HG02678 (cell line): ENCODE measurements around the gene C22orf15.
"Not testable (repeated sequence)": the region's sequence is repeated elsewhere in the genome, so short reads cannot be mapped to it uniquely, and the experiment has no call there.

Source experiments
- ATAC-seq: cut with Tn5 transposase; IDR thresholded peaks from one replicate; pipeline ENCODE4 v1.9.1; 2021; ENCODE audit warnings: mild to moderate bottlenecking, moderate library complexity; ENCODE audit not compliant: unreplicated experiment

C22orf15 gene

GRCh38 chr22:23762842-23763578 lies at the start of gene C22orf15:
TSS of gene C22orf15 (plus strand) at chr22:23762990. CDS start at chr22:23763307, 317 bp downstream.
- ATAC-seq = no peak

GRCh38 chr22:23713696-23714595 lies 48.8 kb upstream of the C22orf15 start:
- ATAC-seq = no peak

DNA sequence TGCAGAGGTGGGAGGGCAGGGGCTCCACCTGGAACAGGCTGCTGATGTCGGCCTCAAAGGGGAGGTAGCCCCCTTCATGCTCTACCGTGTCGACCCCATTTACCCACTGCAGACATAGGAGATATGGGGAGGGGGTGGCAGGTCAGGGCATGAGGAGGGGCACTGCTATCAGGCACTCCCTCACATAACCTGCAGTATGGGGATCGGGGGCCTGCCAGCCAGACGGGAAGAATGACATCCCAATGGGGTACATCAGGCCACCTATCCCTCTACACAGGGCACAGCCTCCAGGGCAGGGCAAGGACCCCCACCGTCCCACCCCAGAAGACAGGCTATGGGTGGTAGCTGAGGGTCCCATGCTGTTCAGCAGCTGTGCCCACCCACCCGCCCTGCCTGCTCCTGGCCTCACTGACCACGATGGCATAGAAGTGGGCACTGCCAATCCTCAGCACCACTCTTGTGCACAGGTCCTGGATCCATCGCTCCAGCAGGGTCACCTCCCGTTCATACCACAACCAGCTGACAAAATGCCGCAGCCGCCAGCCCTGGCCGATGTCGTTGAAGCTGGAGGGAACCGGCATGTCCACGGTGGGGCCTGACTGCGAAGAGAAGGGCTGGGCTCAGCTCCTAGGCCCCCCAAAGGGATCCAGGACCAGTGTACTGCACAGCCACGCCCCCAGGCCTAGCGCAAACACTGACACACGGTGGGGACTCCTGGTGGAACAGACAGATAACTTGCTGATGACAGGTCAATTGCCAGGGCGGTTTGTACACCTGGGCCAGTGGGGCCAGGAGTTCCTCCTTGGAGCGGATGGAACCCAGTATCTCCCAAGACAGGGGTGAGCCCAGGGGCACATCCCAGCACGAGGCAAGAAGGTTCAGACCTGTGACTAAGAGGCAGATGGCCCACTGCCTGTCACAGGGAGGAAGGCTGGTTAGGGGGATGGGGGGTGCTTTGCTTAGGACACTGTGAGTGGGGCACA lies 47.9 kb upstream of the C22orf15 start:
- ATAC-seq = no peak

- ATAC-seq = no peak
Observed at GRCh38 chr22:23715806-23716375, 46.9 kb upstream of the C22orf15 start.

DNA sequence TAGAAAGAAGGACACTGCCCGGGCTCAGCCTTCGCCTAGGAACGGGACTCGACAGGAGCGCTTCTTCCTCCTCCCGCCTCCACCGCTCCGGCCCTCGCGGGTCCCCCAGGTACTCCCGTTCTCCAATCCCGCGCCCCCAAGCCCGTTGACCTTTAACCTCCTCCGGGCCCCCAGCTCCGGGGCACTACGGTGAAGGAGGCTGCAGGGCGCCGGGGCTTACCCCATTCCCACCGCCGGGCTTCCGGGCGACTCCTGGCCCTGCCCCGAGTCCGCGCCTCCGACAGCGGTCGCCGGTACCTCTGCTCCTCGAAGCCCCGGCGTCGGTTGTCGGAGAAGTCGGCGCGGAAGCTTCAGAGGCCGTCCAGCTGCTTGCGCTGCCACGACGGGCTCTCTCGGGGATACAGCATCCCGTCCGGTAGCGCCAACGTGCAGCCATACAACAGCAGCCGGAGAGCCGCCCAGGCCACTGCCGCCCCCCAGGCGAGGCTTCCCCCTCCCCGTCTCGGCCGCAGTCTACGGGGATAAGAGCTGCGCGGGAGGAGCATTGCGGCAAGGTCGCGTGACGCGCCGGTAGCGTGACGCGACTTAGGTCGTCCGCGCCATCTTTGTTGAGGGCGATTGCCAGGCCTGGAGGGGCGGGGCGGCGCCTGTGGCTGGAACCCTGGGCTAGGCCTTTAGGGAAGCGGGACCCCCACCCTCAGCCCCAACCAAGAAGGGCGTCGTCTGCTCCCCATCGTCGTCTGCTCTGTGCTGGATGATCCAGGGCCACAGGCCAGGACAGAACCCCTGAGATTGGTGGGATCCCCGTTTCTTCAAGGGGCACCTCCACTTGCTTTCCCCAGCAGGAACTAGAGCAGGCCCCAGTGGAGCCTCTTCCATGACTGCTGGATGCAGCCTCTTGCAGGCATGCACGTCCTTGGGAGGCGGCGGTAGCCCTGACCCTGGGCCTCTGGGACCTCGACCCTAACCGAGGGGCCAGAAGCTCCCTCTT lies 45.7 kb upstream of the C22orf15 start:
- peak; percentile 91 for ATAC-seq

- ATAC-seq = no peak
Observed at GRCh38 chr22:23718371-23719165, 44.2 kb upstream of the C22orf15 start.

GRCh38 chr22:23720855-23721254 lies 41.9 kb upstream of the C22orf15 start:
- no peak for ATAC-seq

GRCh38 chr22:23722160-23722559 lies 40.6 kb upstream of the C22orf15 start:
- ATAC-seq = no peak

GRCh38 chr22:23722724-23723123 lies 40.1 kb upstream of the C22orf15 start:
- no peak for ATAC-seq

DNA sequence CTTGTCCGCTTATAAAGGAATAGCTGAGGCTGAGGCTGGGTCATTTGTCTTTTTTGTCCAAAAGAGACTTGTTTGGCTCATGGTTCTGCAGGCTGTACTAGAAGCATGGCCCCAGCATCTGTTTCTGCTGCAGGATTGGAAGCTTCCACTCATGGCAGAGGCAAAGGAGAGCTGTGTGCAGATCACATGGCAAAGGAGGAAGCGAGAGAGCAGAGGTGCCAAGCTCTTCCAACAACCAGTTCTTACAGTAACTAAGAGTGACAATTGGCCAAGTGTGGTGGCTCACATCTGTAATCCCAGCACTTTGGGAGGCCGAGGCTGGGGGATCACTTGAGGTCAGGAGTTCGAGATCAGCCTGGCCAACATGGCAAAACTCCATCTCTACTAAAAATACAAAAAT lies 34.7 kb upstream of the C22orf15 start:
- not testable (repeated sequence) for ATAC-seq

GRCh38 chr22:23737696-23738095 lies 25.1 kb upstream of the C22orf15 start:
- no peak for ATAC-seq

GRCh38 chr22:23742505-23743264 lies 20.1 kb upstream of the C22orf15 start:
- ATAC-seq = no peak

DNA sequence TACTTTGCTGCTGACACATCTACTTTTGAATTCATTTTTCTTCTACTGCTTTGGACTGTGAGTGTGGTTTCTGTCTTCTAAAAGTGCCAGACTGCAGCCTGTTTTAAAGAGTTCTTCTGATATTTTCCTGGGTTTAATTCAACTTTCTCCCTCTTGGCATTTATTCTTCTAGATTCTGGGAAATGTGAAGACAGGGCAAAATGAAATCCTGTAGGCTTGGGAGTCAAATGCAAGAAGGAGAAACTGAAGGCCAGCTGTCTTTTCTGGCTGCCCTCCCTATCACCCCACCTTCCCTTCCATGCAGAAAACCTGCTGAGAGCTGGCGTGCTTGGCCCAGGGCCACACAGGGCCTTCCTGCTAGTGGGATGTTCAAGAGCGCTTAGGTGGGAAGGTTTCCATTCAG lies 19.5 kb upstream of the C22orf15 start:
- no peak for ATAC-seq

- ATAC-seq = no peak
Observed at GRCh38 chr22:23744001-23744400, 18.8 kb upstream of the C22orf15 start.

GRCh38 chr22:23744485-23744884 lies 18.3 kb upstream of the C22orf15 start:
- no peak for ATAC-seq

GRCh38 chr22:23745791-23746190 lies 17.0 kb upstream of the C22orf15 start:
- ATAC-seq = no peak

DNA sequence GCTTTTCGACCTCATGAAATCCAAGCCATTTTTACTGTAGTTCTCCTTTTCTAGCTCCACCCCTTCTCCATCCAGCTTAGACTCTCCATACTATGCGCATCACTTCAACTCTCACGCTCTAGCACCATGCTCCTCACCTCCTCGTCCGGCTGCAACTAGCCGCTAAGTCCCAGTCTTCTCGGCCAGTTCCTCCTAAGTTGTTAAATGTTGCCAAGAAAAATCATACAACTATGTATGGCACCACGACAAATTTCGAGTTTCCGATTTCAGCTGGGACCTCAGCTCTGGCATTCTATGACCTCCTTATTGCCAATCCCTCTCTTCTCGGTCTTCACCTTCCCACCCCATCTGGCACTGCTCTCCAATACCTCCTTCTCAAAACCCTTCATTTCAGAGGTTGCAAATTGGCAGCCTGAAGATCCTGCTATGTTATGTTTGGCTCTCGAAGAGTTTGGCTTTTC lies 12.9 kb upstream of the C22orf15 start:
- no peak for ATAC-seq

DNA sequence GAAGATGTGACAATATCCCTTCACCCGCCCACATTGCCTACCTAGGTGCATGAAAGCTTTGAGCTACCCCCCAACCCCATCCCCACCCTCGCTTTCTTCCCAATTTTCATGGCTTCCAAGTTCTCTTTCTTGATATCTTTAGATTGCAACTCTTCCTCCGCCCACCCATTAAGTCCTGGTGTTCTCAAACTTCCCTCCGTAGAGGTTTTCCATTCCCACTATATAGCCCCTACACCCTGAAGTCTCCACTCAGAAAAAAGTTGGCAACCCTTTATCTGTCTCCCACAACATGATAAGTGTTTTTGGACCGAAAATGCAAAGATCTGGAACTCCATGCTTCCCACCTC lies 12.4 kb upstream of the C22orf15 start:
- no peak for ATAC-seq
